ENCODE results near the gene ATG4C. TPM values are rescaled to one million over a fixed set of nuclear protein-coding genes. Genes with fewer than 3 reads are reported as not detected.

The ATG4C gene
- total and polyA plus RNA-seq, 2 donors (not counting 3 experiments of a cell fraction or from before 2014, with no cell fraction given), result 2.8 to 11.8 TPM

DNA sequence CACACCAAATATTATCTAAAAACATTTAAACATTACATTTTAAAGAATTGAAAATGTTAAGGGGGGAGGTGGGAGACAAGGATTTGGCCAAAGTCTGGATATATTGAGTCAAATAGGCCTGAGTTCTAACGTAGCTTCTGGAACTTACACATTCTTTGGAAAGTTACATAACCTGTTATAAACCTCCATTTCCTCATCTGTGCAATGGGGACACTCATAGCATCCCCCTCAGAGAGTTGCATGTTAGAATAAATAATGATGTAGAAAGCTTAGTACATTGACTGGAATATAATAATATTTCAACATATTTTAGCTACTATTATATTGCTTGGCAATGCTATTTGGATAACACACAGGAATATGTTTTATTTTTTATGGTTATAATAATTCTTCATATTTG is 117.7 kb downstream of the ATG4C start:
- BruUV-seq (replicated peaks), result no TSS peak
- no peak overlapping the region for H3K4me3 ChIP-seq (replicated peaks in 1 of 3; ENCODE audit: insufficient read depth in 1 of 3, low read depth in 1 of 3, low read length in 3 of 3)
- no peaks in the 10 kb centered on the region for H3K9me3 ChIP-seq (replicated peaks; ENCODE audit: control insufficient read depth, insufficient read depth, low read length)
- H3K79me2 ChIP-seq (ENCODE audit: control insufficient read depth, insufficient read depth, low read length), result no peaks in the 10 kb centered on the region
- no peak overlapping the region for H3K4me2 ChIP-seq (ENCODE audit: insufficient read depth, low read length)
- intact Hi-C loops (cut with micrococcal nuclease), result no loop called here
- peaks cover 0 to 5% of the 10 kb centered on the region in 2 experiments for H3K27me3 ChIP-seq (ENCODE audit: control insufficient read depth in 2 of 2, insufficient read depth in 2 of 2, low read length in 2 of 2)
- H3K9ac ChIP-seq (replicated peaks; ENCODE audit: extremely low read depth, insufficient read depth, low read length), result no peak overlapping the region
- FAIRE-seq (no peak), DNase-seq (ENCODE audit: low read depth, low spot score) (no peak)
- ChIA-PET CTCF (interaction anchor here (1.4 to 1.6 kb wide), 2 partner anchors 19 to 60 kb away, joined by 3 to 4 read pairs; no protein-coding TSS in a partner anchor), POLR2A (no interaction called here)
- no peaks in the 10 kb centered on the region for H3K36me3 ChIP-seq (ENCODE audit: control insufficient read depth in 2 of 2, extremely low read depth in 1 of 2, insufficient read depth in 2 of 2, low read length in 2 of 2)
- no peak overlapping the region for H2AFZ ChIP-seq (ENCODE audit: low read depth, low read length)
- H3K9me1 ChIP-seq (replicated peaks; ENCODE audit: control insufficient read depth, extremely low read depth, insufficient read depth, low read length), result no peaks in the 10 kb centered on the region
- H4K20me1 ChIP-seq (replicated peaks; ENCODE audit: control insufficient read depth, extremely low read depth, insufficient read depth, low read length), result peaks cover 2% of the 10 kb centered on the region
- TF ChIP-seq POLR2AphosphoS5 (IDR thresholded peaks at IDR 0.05; ENCODE audit: insufficient read depth, low read depth, low read length) (no peak), MYC (IDR thresholded peaks at IDR 0.05; ENCODE audit: low read depth, low read length) (no peak), JUN (IDR thresholded peaks at IDR 0.05; ENCODE audit: borderline replicate concordance, insufficient read depth, insufficient read length, low read depth) (no peak)
- TF ChIP-seq, protein P1, sequence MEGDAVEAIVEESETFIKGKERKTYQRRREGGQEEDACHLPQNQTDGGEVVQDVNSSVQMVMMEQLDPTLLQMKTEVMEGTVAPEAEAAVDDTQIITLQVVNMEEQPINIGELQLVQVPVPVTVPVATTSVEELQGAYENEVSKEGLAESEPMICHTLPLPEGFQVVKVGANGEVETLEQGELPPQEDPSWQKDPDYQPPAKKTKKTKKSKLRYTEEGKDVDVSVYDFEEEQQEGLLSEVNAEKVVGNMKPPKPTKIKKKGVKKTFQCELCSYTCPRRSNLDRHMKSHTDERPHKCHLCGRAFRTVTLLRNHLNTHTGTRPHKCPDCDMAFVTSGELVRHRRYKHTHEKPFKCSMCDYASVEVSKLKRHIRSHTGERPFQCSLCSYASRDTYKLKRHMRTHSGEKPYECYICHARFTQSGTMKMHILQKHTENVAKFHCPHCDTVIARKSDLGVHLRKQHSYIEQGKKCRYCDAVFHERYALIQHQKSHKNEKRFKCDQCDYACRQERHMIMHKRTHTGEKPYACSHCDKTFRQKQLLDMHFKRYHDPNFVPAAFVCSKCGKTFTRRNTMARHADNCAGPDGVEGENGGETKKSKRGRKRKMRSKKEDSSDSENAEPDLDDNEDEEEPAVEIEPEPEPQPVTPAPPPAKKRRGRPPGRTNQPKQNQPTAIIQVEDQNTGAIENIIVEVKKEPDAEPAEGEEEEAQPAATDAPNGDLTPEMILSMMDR (IDR thresholded peaks at IDR 0.05; ENCODE audit: extremely low read depth in 1 of 2, insufficient read depth in 1 of 2, low read depth in 1 of 2, low read length in 2 of 2), result no peak
- dilution Hi-C loops (cut with MboI; ENCODE audit: extremely low pct_ligation_motif_present, low sequenced_read_pairs), result no loop called here
- H3K4me1 ChIP-seq (ENCODE audit: control insufficient read depth, extremely low read depth, insufficient read depth, low read length), result no peaks in the 10 kb centered on the region
- H3K27ac ChIP-seq (ENCODE audit: insufficient read depth, low read depth, low read length), result no peak overlapping the region

DNA sequence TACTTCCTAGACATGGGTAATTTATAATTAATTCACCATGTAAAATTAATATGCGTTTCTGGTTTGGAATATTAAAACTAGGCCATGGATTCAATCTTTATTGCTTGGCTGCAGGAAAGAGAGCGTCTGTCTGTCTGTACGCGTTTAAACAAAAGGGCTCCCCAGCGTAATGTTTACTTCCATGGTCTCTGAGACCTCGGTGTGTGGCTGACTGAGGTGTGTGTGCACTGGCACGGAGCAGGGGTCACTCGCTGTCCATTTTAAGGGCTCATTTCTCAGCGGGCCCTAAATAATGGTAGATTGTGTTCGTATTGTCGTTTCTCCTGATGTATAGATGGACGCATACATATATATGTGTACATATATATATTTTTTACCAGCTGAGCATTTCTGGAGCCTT is 119.6 kb downstream of the ATG4C start:
- H3K4me3 ChIP-seq (replicated peaks in 1 of 3; ENCODE audit: insufficient read depth in 1 of 3, low read depth in 1 of 3, low read length in 3 of 3), result no peak overlapping the region
- dilution Hi-C loops (cut with MboI; ENCODE audit: extremely low pct_ligation_motif_present, low sequenced_read_pairs) (no loop called here), intact Hi-C loops (cut with micrococcal nuclease) (no loop called here)
- TF ChIP-seq MYC (IDR thresholded peaks at IDR 0.05; ENCODE audit: low read depth, low read length), result no peak
- TF ChIP-seq, protein P2, sequence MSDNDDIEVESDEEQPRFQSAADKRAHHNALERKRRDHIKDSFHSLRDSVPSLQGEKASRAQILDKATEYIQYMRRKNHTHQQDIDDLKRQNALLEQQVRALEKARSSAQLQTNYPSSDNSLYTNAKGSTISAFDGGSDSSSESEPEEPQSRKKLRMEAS (IDR thresholded peaks at IDR 0.05; ENCODE audit: insufficient read depth, insufficient read length), result no peak
- no peak for TF ChIP-seq POLR2AphosphoS5 (IDR thresholded peaks at IDR 0.05; ENCODE audit: insufficient read depth, low read depth, low read length)
- TF ChIP-seq GATA2 (IDR thresholded peaks at IDR 0.05; ENCODE audit: insufficient read depth, insufficient read length, low read depth, low read length), result no peak
- TF ChIP-seq FOS (IDR thresholded peaks at IDR 0.05; ENCODE audit: borderline replicate concordance, insufficient read depth, low read length), result no peak
- TF ChIP-seq, protein P1 (IDR thresholded peaks at IDR 0.05; ENCODE audit: extremely low read depth in 1 of 2, insufficient read depth in 1 of 2, low read depth in 1 of 2, low read length in 2 of 2), result no peak
- TF ChIP-seq POLR2A (IDR thresholded peaks at IDR 0.05; ENCODE audit: low read depth, low read length), result no peak
- no peak for TF ChIP-seq JUN (IDR thresholded peaks at IDR 0.05; ENCODE audit: borderline replicate concordance, insufficient read depth, insufficient read length, low read depth)
- no peak for TF ChIP-seq EZH2 (IDR thresholded peaks at IDR 0.05; ENCODE audit: borderline replicate concordance, low read depth, low read length, severe bottlenecking)
- FAIRE-seq (no peak), DNase-seq (ENCODE audit: low read depth, low spot score) (no peak)
- POLR2A ChIA-PET, result no interaction called here
- no peaks in the 10 kb centered on the region for H3K9me3 ChIP-seq (replicated peaks; ENCODE audit: control insufficient read depth, insufficient read depth, low read length)
- no peak overlapping the region for H3K4me2 ChIP-seq (ENCODE audit: insufficient read depth, low read length)
- CTCF ChIA-PET, result interaction anchor here (1.4 to 3.7 kb wide), 3 partner anchors 11 to 62 kb away, joined by 3 to 73 read pairs (median 6); no protein-coding TSS in a partner anchor
- BruUV-seq (replicated peaks), result no TSS peak
- H4K20me1 ChIP-seq (replicated peaks; ENCODE audit: control insufficient read depth, extremely low read depth, insufficient read depth, low read length), result no peaks in the 10 kb centered on the region
- no peak overlapping the region for H3K27ac ChIP-seq (ENCODE audit: insufficient read depth, low read depth, low read length)
- H3K27me3 ChIP-seq (ENCODE audit: control insufficient read depth in 2 of 2, insufficient read depth in 2 of 2, low read length in 2 of 2), result peaks cover 1 to 11% of the 10 kb centered on the region in 2 experiments
- H3K4me1 ChIP-seq (ENCODE audit: control insufficient read depth, extremely low read depth, insufficient read depth, low read length), result no peaks in the 10 kb centered on the region
- no peaks in the 10 kb centered on the region for H3K9me1 ChIP-seq (replicated peaks; ENCODE audit: control insufficient read depth, extremely low read depth, insufficient read depth, low read length)
- no peaks in the 10 kb centered on the region for H3K36me3 ChIP-seq (ENCODE audit: control insufficient read depth in 2 of 2, extremely low read depth in 1 of 2, insufficient read depth in 2 of 2, low read length in 2 of 2)
- no peaks in the 10 kb centered on the region for H3K79me2 ChIP-seq (ENCODE audit: control insufficient read depth, insufficient read depth, low read length)
- no peak overlapping the region for H2AFZ ChIP-seq (ENCODE audit: low read depth, low read length)
- H3K9ac ChIP-seq (replicated peaks; ENCODE audit: extremely low read depth, insufficient read depth, low read length), result no peak overlapping the region
